HG02884 (cell line): Measurements from ENCODE around the gene RND1.
"Not testable (repeated sequence)": the region's sequence is repeated elsewhere in the genome, so short reads cannot be mapped to it uniquely, and the experiment has no call there.

Source experiments
- ATAC-seq: cut with Tn5 transposase; IDR thresholded peaks from one replicate; pipeline ENCODE4 v1.9.1; 2021; ENCODE audit warnings: mild to moderate bottlenecking, moderate library complexity; ENCODE audit not compliant: unreplicated experiment

RND1 gene

DNA sequence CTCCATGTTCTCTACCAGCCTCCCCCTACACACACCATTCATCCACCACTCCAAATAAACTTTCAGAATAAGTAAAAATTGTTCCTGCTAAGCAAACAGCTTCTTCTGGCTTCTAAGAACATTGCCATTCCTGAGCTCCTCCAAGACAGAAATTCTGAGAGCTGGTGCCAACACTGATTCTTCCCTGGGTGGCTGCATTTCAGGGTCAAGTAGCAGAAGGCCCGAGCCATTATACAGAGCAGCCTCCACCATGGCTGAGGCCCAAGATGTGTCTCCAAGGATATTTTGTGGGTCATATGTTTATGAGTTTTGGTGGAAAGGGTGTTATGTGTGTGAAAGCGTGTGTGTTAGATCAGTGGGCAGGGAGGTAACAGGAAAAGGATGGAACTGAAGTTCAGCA lies 3.5 kb upstream of the RND1 start:
- ATAC-seq, result no peak

GRCh38 chr12:48868451-48868850 lies 2.8 kb upstream of the RND1 start:
- no peak for ATAC-seq

GRCh38 chr12:48866052-48866711 lies 512 bp upstream of the RND1 start:
- ATAC-seq, result no peak

DNA sequence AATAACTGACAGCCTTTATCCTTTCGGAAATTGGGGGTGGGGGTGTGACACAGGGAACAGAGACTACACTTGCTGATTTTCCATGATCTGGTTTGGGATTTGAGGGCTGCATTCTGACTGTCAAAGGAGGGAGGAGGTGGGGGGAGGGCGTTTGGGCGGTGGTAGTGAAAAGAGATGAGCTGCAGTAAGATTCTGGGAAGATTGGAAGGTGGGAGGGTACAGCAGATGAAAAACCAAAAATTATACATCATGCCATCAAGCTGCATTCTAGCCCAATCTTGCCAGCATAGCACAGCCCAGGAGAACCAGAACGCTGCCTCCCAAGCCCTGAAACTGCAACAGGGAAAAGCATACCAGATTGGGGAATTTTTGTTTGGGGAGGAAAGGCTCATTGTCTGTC lies 2.4 kb downstream of the RND1 start:
- ATAC-seq, result no peak

GRCh38 chr12:48862760-48863159 lies 2.9 kb downstream of the RND1 start:
- no peak for ATAC-seq

DNA sequence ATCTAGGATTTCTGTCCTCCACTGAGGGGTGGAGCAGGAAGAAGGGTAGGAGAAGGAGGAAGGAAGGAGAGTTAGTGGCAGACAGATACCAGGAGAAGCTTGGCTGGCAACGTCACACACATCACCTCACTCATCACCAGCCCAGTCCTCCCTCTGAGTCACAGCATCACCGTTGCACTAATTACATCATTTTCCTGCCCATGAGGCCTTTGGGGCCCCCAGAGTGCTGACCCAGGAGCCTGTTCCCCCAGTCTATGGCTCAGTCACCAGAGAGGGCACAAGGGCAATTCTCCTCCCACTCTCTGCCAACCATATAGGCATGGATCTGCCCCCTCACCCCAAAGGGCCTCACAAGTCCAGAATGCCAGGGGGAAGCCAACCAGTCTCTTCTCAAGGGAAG lies 4.6 kb downstream of the RND1 start:
- no peak for ATAC-seq

DNA sequence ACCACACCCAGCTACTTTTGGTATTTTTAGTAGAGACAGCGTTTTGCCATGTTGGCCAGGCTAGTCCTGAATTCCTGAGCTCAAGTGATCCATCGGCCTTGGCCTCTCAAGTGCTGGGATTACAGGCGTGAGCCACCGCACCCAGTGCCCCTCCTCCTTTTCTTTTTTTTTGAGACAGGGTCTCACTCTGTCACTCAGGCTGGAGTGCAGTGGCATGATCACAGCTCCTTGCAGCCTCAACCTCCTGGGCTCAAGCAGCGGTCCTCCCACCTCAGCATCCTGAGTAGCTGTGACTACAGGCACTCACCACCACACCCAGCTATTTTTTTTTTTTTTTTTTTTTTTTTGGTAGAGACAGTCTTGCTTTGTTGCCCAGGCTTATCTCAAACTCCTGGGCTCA lies 5.4 kb downstream of the RND1 start:
- ATAC-seq, result not testable (repeated sequence)

- ATAC-seq, result no peak
Observed at GRCh38 chr12:48859607-48860006, 6.1 kb downstream of the RND1 start.

GRCh38 chr12:48858043-48858442 lies 7.6 kb downstream of the RND1 start:
- ATAC-seq, result no peak

DNA sequence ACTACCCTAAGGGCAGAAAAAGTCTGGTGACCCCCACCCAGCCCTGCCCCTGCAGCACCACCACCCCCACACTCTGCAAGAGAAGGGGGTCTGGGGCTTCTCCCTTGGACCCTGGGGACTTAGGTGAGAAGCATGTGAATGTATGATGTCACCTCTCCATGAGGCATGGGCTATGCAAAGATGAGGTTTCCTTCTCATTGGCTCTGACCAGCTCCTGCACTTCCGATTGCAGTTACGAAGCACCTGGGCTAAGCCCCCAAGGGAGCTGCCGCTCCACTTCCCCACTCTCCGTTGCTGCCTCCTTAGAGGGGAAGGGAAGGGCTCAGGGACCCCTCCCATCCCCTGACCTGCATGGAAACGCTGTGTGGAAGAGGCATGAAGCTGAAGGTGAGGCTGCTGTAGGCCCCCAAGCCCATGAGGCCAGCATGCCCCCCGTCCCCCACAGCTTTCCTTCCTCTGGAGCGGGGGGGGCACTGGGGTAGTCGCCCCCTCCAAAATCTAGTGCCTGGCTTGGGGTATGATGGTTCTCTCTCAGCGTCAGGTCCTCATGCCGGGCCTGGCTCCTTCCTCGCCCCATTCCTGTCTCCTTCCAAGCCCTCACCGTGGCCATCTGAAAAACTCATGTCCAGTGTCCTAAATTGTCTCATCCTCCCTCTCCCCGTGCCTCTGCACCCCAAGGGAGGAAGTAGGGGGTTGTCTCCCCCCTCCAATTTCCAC lies 8.2 kb downstream of the RND1 start:
- no peak for ATAC-seq

DNA sequence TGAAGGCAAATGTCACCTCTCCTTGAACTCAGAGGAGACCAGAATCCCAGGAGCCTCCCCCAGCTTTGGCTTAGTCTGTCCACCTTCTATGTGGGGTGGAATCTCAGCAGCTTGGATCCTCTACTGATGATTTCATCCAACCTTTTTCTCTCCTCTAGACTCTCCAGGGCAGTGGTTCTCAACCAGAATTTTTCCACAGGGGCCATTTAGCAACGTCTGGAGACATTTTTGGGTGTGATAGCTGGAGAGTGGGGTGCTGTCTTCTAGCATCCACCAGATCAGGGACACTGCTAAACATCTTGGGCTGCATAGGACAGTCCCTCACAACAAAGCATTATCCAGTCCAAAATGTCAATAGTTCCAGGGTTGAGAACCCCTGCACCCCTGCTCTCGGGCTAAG lies 9.3 kb downstream of the RND1 start:
- no peak for ATAC-seq

GRCh38 chr12:48854932-48855331 lies 10.7 kb downstream of the RND1 start:
- ATAC-seq, result not testable (repeated sequence)

- ATAC-seq, result no peak
Observed at GRCh38 chr12:48854488-48854887, 11.2 kb downstream of the RND1 start.

DNA sequence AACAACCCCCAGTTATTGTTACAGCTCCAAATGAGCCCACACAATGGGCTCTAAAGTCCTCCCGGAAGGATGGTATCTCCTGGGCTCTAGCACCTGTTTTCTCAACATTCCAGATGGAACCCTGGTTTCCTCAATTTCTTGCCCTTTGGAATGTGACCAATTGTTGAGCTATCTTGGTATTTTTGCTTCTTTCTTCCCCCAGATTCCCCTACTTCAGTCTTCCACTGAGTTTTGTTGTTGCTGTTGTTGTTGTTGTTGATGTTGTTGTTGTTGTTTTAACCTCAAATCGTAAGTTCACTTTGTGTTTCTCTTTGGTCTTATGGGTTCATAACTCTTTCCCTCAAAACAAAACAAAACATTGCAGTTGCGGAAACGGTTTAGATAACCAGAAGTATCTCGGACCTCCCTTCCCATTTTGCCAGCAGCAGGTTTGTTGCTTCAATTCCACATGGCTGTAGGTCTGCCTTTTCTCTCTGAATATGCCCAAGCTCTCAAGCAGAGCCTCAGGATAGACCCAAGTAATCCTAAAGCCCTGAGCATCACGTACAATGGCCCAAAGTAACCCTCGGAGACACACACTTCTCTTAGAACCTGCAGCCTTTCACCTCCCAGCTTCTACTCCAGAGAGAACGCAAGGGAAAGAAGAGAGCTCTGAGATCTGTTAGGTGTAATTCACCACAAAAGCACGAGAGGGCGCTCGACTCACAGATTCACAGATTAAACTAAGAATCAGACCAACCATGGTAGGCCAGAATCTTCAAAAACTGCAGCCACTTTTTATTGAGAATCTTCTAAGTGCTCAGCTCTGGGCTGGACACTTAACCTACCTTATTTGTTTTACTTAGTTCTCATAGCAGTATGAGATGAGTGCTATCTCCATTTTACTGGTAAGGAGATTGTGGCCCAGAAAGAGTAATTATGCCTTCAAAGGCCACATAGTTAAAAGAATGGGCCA lies 12.7 kb downstream of the RND1 start:
- ATAC-seq, result no peak

DNA sequence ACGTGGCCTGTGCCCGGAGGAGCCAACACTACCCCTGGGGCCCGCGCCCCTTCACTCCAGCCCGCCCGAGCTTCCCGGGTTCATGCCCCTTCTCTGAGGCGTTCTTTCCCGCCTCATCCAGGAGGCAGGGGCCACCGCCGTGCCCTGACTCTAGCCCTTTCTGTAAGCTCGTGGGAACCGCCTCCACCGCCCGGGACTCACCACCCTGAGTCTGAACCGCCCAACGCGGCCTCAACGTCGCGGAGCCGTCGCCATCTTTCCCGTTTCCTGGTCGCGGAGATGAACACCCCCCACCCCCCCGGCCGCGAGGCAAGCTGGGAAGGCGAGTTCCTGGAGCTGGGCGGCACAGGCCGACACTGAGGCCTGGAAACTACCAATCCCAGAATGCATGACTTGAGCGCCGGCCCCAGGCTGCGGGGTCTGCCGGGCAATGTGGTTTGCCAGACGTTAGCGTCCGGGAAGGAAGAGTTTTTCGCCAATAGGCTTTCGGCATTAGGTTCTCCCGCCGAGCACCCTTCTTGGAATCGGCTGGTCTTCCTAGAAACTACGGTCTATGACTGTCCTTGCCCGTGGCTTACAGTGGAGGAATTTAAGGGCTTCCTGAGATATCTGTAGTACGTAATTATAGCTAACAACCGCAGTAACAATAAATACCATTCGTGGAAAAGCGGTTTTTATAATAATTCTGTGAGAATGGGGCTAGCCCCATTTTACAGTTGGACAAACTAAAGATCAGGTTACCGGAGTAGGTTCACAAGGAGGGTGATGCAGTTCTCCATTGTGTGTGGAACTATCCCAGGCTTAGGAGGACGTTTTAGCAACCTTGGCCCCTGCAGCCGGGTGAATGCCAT lies 13.6 kb downstream of the RND1 start, which contains the start of gene DDX23:
DDX23 (minus strand) TSS at position 281 of the 851 bp plus-strand sequence. CDS start 6,381 bp downstream, outside the sequence.
- ATAC-seq, result peak; percentile 94

DNA sequence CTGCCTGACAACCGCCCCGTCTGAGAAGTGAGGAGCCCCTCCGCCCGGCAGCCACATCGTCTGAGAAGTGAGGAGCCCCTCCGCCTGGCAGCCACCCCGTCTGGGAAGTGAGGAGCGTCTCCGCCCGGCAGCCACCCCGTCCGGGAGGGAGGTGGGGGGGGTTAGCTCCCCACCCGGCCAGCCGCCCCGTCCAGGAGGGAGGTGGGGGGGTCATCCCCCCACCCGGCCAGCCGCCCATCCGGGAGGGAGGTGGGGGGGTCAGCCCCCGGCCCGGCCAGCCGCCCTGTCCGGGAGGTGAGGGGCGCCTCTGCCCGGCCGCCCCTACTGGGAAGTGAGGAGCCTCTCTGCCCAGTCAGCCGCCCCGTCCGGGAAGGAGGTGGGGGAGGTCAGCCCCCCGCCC lies 23.6 kb downstream of the RND1 start:
- not testable (repeated sequence) for ATAC-seq

DNA sequence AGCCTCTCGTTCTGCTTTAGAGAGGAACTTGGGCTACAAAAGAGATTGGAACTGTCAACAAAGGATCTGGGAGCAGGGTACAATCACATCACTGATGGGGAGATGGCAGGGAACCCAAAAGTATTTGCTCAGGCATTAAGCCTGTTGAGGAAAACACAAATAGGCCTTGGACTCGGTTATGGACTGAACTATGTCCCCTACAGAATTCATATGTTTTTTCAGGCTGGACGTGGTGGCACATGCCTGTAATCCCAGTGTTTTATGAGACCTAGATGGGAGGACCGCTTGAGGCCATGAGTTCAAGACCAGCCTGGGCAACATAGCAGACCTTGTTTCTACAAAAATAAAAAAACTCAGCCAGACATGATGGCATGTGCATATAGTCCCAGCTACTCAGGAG lies 27.6 kb downstream of the RND1 start:
- no peak for ATAC-seq

DNA sequence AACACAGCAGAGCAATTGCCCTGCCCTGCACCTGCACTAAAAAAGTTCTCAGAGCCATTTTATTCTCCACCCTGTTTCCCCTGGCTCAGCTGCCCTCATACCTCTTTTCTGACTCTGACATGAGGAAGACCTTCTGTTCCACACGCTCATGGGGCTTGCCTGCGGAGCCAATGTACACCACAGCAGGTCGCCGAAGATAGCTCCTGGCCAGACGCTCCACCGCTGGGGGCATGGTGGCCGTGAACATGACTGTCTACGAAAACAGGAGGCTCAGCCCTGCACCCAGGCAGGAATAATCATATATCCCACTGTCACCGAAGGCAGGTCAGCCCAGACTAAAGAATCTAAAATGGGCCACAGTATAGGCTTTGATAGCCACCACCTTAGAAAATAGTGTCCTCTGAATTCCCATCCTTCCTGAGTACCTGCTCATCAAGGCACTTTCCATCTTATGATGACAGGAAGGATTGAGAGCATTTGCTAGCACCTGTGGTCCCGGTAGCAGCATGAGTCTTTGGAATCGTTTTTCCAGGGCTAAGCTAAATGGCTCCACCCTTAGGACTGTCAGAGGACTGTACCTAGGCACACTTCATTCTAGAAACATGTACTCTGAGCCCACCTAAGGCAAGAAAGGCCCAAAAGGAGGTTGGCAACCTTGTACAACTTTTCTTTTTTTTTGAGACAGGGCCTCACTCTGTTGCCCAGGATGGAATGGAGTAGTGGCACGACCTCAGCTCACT lies 33.2 kb downstream of the RND1 start:
- ATAC-seq, result no peak

DNA sequence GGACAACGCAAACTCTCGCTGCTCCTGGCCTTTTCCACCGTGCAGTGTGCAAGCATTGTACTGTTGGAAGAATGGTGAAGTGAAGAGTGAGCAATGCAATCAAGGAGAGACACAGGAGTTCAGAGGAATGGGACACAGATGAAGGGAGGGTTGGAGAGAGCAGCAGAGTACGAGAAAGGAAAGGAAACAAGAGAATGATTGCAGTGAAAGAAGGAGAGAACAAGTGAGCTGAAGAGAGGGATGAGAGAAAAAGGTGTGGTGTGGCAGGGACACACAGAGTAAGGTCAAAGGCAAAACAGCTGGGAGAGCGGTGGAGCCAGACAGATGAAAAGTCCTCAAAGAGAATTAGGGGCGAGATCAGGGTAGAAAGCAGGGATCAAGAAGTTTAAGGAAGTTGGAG lies 34.4 kb downstream of the RND1 start:
- no peak for ATAC-seq
